Nephron (organoid): ENCODE results near the gene GRIN1.

Experiments used
- H3K27ac Mint-ChIP-seq, 3 experiments: 2 replicates each; pipeline ENCODE4 v1.8.0; 2020; ENCODE audit warnings: mixed read lengths in 3 of 3, mild to moderate bottlenecking in 2 of 3, moderate library complexity in 1 of 3
- H3K27me3 Mint-ChIP-seq: 2 replicates; pipeline ENCODE4 v1.8.0; 2021; ENCODE audit warnings: low read depth, mild to moderate bottlenecking, moderate library complexity, mixed read lengths
- H3K36me3 Mint-ChIP-seq: 2 replicates; pipeline ENCODE4 v1.8.0; 2020; ENCODE audit warnings: low read depth, mixed read lengths
- H3K4me1 Mint-ChIP-seq: 2 replicates; pipeline ENCODE4 v1.8.0; 2020; ENCODE audit warnings: mixed read lengths
- H3K4me3 Mint-ChIP-seq, 3 experiments: 2 replicates each; pipeline ENCODE4 v1.8.0; 2020; ENCODE audit warnings: mild to moderate bottlenecking in 3 of 3, mixed read lengths in 3 of 3, moderate library complexity in 2 of 3
- H3K9me3 Mint-ChIP-seq: 2 replicates; pipeline ENCODE4 v1.8.0; 2020; ENCODE audit warnings: mixed read lengths
- TF ChIP-seq, protein P1 (sequence below), 3 experiments: fragments of 200-600 bp; sonication (generic); IDR thresholded peaks; one replicate each; pipeline ENCODE4 v1.5.0; 2021; ENCODE audit warnings: antibody characterized with exemption in 3 of 3; ENCODE audit not compliant: unreplicated experiment in 3 of 3

Gene GRIN1

DNA sequence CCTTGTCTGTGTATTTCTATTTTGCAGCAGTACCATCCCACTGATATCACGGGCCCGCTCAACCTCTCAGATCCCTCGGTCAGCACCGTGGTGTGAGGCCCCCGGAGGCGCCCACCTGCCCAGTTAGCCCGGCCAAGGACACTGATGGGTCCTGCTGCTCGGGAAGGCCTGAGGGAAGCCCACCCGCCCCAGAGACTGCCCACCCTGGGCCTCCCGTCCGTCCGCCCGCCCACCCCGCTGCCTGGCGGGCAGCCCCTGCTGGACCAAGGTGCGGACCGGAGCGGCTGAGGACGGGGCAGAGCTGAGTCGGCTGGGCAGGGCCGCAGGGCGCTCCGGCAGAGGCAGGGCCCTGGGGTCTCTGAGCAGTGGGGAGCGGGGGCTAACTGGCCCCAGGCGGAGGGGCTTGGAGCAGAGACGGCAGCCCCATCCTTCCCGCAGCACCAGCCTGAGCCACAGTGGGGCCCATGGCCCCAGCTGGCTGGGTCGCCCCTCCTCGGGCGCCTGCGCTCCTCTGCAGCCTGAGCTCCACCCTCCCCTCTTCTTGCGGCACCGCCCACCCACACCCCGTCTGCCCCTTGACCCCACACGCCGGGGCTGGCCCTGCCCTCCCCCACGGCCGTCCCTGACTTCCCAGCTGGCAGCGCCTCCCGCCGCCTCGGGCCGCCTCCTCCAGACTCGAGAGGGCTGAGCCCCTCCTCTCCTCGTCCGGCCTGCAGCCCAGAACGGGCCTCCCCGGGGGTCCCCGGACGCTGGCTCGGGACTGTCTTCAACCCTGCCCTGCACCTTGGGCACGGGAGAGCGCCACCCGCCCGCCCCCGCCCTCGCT lies 29.0 kb downstream of the GRIN1 start:
- Mint-ChIP-seq H3K27me3 (peaks cover 87% of the 10 kb centered on the region), H3K27ac (no peak overlapping the region), H3K4me1 (no peaks in the 10 kb centered on the region), H3K36me3 (no peaks in the 10 kb centered on the region), H3K9me3 (no peaks in the 10 kb centered on the region), H3K4me3 (peak overlapping the region in 2 of 3 experiments; percentile 54 to 61)
- TF ChIP-seq, protein P1, sequence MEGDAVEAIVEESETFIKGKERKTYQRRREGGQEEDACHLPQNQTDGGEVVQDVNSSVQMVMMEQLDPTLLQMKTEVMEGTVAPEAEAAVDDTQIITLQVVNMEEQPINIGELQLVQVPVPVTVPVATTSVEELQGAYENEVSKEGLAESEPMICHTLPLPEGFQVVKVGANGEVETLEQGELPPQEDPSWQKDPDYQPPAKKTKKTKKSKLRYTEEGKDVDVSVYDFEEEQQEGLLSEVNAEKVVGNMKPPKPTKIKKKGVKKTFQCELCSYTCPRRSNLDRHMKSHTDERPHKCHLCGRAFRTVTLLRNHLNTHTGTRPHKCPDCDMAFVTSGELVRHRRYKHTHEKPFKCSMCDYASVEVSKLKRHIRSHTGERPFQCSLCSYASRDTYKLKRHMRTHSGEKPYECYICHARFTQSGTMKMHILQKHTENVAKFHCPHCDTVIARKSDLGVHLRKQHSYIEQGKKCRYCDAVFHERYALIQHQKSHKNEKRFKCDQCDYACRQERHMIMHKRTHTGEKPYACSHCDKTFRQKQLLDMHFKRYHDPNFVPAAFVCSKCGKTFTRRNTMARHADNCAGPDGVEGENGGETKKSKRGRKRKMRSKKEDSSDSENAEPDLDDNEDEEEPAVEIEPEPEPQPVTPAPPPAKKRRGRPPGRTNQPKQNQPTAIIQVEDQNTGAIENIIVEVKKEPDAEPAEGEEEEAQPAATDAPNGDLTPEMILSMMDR (IDR thresholded peaks at IDR 0.05; ENCODE audit: unreplicated experiment in 3 of 3) = no peak

DNA sequence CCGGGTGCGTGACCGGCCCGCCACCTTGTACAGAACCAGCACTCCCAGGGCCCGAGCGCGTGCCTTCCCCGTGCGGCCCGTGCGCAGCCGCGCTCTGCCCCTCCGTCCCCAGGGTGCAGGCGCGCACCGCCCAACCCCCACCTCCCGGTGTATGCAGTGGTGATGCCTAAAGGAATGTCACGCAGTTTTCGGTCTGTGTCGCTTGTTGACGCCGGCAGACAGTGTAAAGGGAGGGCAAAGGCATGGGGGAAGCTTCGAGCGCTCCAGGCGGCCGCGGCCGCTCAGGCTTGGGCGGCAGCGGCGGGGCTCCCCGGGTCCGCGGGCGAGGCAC lies 29.6 kb downstream of the GRIN1 start:
- H3K27me3 Mint-ChIP-seq = peaks cover 87% of the 10 kb centered on the region
- H3K36me3 Mint-ChIP-seq = no peaks in the 10 kb centered on the region
- no peaks in the 10 kb centered on the region for H3K4me1 Mint-ChIP-seq
- no peak overlapping the region for H3K27ac Mint-ChIP-seq
- TF ChIP-seq, protein P1 (IDR thresholded peaks at IDR 0.05; ENCODE audit: unreplicated experiment in 3 of 3) = no peak
- H3K9me3 Mint-ChIP-seq = no peaks in the 10 kb centered on the region
- H3K4me3 Mint-ChIP-seq = peak overlapping the region in 1 of 3 experiments; percentile 47

- H3K4me3 Mint-ChIP-seq = peak overlapping the region; percentile 48 to 57 (median 52)
- no peaks in the 10 kb centered on the region for H3K36me3 Mint-ChIP-seq
- no peaks in the 10 kb centered on the region for H3K4me1 Mint-ChIP-seq
- TF ChIP-seq, protein P1 (IDR thresholded peaks at IDR 0.05; ENCODE audit: unreplicated experiment in 3 of 3) = no peak
- H3K27ac Mint-ChIP-seq = no peak overlapping the region
- peaks cover 84% of the 10 kb centered on the region for H3K27me3 Mint-ChIP-seq
- no peaks in the 10 kb centered on the region for H3K9me3 Mint-ChIP-seq
These were observed 30.2 kb downstream of the GRIN1 start for GRCh38 chr9:137168904-137169856.

DNA sequence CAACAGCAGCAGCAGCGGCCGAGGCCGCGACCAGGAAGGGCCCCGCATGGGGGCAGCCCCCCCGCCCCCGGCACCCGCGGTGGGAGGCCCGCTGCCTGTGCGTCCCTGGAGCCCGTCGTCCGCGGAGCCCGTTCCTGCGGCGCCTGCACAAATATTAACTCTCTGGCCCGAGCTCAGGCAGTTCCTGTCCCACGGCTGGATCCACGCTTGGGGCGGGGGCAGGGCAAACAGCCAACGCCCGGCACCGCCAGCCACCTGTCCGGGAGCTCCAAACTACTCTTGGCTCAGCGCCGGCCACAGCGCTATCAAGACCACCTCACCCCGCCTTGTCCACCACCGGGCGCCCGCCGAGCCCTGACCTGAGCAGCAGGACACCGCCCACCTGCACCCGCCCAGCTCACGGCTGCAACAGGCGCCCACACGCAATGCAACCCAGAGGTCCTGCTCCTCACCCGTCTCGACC lies 31.0 kb downstream of the GRIN1 start, which contains the start of gene LRRC26:
Gene LRRC26 (minus strand): TSS at position 156 of the 463 bp plus-strand sequence. CDS start 108 bp downstream, at position 48.
- H3K36me3 Mint-ChIP-seq = no peaks in the 10 kb centered on the region
- H3K27me3 Mint-ChIP-seq = peaks cover 77% of the 10 kb centered on the region
- H3K4me3 Mint-ChIP-seq = peak within 1 kb of the TSS; percentile 48 to 57 (median 52)
- no peaks in the 10 kb centered on the region for H3K4me1 Mint-ChIP-seq
- H3K27ac Mint-ChIP-seq = no peak within 1 kb of the TSS
- H3K9me3 Mint-ChIP-seq = no peaks in the 10 kb centered on the region
- TF ChIP-seq, protein P1 (IDR thresholded peaks at IDR 0.05; ENCODE audit: unreplicated experiment in 3 of 3) = no peak

DNA sequence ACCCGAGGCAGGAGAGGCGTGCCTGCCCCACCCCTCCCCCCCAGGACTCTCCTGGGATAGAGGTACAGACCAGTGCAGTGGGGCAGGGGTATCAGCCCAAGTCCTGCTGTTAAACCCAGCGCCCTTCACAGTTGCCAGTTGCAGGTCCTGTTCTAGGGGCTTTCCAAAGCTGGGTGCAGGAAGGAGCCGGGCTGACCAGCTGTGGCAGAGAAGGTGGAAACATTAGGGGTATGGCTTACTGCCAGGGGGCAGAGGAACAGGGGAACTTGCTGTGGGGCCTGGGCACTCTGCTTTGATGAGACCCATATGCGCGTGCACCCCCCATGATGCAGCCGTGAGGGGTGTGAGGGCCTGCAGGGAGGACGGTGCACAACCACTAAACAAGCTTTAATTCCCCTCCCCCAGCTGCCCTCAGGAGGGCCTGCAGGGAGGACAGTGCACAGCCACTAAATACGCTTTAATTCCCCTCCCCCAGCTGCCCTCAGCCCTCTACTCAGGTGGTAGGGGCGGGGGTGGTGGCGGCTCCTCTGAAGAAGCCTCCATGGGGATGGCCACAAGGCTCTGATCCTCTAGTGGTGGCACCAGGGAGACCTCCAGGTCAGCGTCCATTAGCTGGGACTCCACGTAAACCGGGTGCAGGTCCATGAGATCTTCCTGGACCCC lies 31.7 kb downstream of the GRIN1 start:
- Mint-ChIP-seq H3K4me1 (no peaks in the 10 kb centered on the region), H3K27me3 (peaks cover 74% of the 10 kb centered on the region), H3K36me3 (no peaks in the 10 kb centered on the region), H3K4me3 (no peak overlapping the region), H3K9me3 (no peaks in the 10 kb centered on the region), H3K27ac (no peak overlapping the region)
- TF ChIP-seq, protein P1 (IDR thresholded peaks at IDR 0.05; ENCODE audit: unreplicated experiment in 3 of 3) = no peak
